HK-2 (cell line): ENCODE data around the gene SMAD4.
"Not testable (repeated sequence)": the region's sequence is repeated elsewhere in the genome, so short reads cannot be mapped to it uniquely, and the experiment has no call there.

Source experiments
- DNase-seq: peaks from one replicate; pipeline ENCODE4 v3.0.0-alpha.2; 2018; ENCODE audit not compliant: unreplicated experiment

SMAD4 gene

GRCh38 chr18:51111633-51112355 is 81.8 kb downstream of the SMAD4 start:
- DNase-seq: not testable (repeated sequence)

- not testable (repeated sequence) for DNase-seq
Measured at GRCh38 chr18:51116996-51117395, 87.0 kb downstream of the SMAD4 start.

- not testable (repeated sequence) for DNase-seq
Measured at GRCh38 chr18:51119561-51119960, 89.5 kb downstream of the SMAD4 start.

GRCh38 chr18:51119976-51120375 is 90.0 kb downstream of the SMAD4 start:
- DNase-seq: not testable (repeated sequence)

- no peak for DNase-seq
Measured at GRCh38 chr18:51120809-51121596, 91.0 kb downstream of the SMAD4 start.

GRCh38 chr18:51121597-51121857 is 91.5 kb downstream of the SMAD4 start:
- no peak for DNase-seq

- no peak for DNase-seq
Measured at GRCh38 chr18:51122266-51123045, 92.4 kb downstream of the SMAD4 start.

GRCh38 chr18:51123046-51123395 is 93.0 kb downstream of the SMAD4 start:
- DNase-seq: no peak

- no peak for DNase-seq
Measured at GRCh38 chr18:51123481-51123880, 93.5 kb downstream of the SMAD4 start.

GRCh38 chr18:51123936-51124486 is 94.0 kb downstream of the SMAD4 start:
- no peak for DNase-seq

- no peak for DNase-seq
Measured at GRCh38 chr18:51125976-51126375, 96.0 kb downstream of the SMAD4 start.

GRCh38 chr18:51127664-51128063 is 97.7 kb downstream of the SMAD4 start:
- DNase-seq: no peak

- no peak for DNase-seq
Measured at GRCh38 chr18:51128533-51128932, 98.5 kb downstream of the SMAD4 start.

- DNase-seq: no peak
Measured at GRCh38 chr18:51132256-51132935, 102.4 kb downstream of the SMAD4 start.

GRCh38 chr18:51133580-51134160 is 103.7 kb downstream of the SMAD4 start:
- no peak for DNase-seq
